ENCODE data around the gene DBNDD1. TPM values are rescaled to one million over a fixed set of nuclear protein-coding genes. Genes with fewer than 3 reads are reported as not detected.

Gene DBNDD1
- total and polyA plus RNA-seq, 2 donors (not counting 1 experiment from before 2014, with no cell fraction given): 3.1 to 72.1 TPM

DNA sequence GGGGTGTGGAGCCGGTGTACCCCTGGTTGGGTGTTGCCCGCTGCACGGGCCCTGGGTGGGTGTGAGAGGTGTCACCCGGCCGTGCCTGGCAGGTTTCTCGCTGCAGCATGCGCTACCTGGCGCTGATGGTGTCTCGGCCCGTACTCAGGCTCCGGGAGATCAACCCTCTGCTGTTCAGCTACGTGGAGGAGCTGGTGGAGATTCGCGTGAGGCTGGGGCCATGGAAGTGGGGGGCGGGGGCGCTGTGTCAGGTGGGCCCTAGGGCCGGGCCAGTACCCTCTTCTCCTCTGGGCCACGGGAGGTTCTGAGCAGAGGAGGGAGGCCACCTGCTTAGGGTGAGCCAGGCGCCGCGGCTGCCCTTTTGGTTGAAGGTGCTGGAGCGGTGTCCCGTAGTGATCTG lies 57.3 kb downstream of the DBNDD1 start:
- H3K4me3 Mint-ChIP-seq: no peak overlapping the region
- no peak for ATAC-seq (ENCODE audit: low read depth)
- peaks cover 26% of the 10 kb centered on the region for H3K79me2 ChIP-seq (ENCODE audit: control insufficient read depth, insufficient read depth, low read length)

DNA sequence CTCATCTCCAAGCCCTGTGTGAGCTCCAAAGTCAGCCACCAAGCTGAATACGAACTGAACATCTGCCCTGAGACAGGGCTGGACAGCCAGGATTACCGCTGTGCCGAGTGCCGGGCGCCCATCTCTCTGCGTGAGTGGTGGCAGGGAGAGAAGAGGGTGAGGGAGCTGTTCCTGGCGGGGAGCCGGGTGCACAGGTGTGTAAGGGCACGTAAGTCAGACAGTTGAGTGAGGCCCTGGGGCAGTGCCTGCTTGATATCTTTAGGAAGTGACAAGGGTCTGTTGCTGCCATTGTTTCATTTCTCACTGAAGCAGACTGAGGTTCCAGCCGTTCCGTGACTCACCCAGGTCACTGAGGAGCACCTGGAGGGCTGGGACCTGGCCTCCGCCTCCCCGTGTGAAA lies 58.3 kb downstream of the DBNDD1 start:
- Mint-ChIP-seq H3K4me3 (no peak overlapping the region), H3K27me3 (no peaks in the 10 kb centered on the region), H3K9me3 (ENCODE audit: insufficient read depth) (no peaks in the 10 kb centered on the region), H3K4me1 (peaks cover 23% of the 10 kb centered on the region), H3K27ac (no peak overlapping the region)
- Histone ChIP-seq H3K36me3 (replicated peaks in 1 of 2; ENCODE audit: control extremely low read depth in 1 of 2, control insufficient read depth in 1 of 2, extremely low read depth in 1 of 2, insufficient read depth in 2 of 2, low read length in 1 of 2) (peaks cover 0 to 69% of the 10 kb centered on the region in 2 experiments), H3K4me1 (ENCODE audit: control insufficient read depth in 2 of 2, insufficient read depth in 2 of 2, low read length in 2 of 2) (peaks cover 23 to 24% of the 10 kb centered on the region in 2 donors), H3K4me2 (replicated peaks; ENCODE audit: low read depth, low read length, poor library complexity, severe bottlenecking) (no peak overlapping the region), H2AFZ (ENCODE audit: insufficient read depth, low read depth, low read length, poor library complexity, severe bottlenecking) (no peak overlapping the region), H3K27me3 (replicated peaks in 1 of 4; ENCODE audit: control extremely low read depth in 1 of 4, control insufficient read depth in 3 of 4, insufficient read depth in 4 of 4, low read length in 3 of 4) (no peaks in the 10 kb centered on the region), H3K4me3 (ENCODE audit: control extremely low read depth in 1 of 5, extremely low read depth in 1 of 5, insufficient read depth in 1 of 5, low read depth in 2 of 5, low read length in 4 of 5) (no peak overlapping the region), H4K20me1 (ENCODE audit: control insufficient read depth, insufficient read depth, low read length, poor library complexity, severe bottlenecking) (peaks cover 55% of the 10 kb centered on the region), H3K9ac (ENCODE audit: low read length) (no peak overlapping the region), H3K9me3 (ENCODE audit: control extremely low read depth in 1 of 3, control insufficient read depth in 2 of 3, insufficient read depth in 1 of 3, low read length in 2 of 3) (peaks cover 0 to 10% (median 0%) of the 10 kb centered on the region in 3 donors), H3K27ac (ENCODE audit: low read length in 2 of 2) (no peak overlapping the region), H3K79me2 (ENCODE audit: control insufficient read depth, insufficient read depth, low read length) (peaks cover 26% of the 10 kb centered on the region)
- ATAC-seq (ENCODE audit: low read depth) (no peak), DNase-seq (no peak)
- intact Hi-C loops (cut with micrococcal nuclease): no loop called here
- CTCF ChIA-PET: no interaction called here
- no peak for TF ChIP-seq EZH2 (IDR thresholded peaks at IDR 0.05; ENCODE audit: borderline replicate concordance, insufficient read depth, low read depth, low read length, poor library complexity, severe bottlenecking)
- TF ChIP-seq, protein P1, sequence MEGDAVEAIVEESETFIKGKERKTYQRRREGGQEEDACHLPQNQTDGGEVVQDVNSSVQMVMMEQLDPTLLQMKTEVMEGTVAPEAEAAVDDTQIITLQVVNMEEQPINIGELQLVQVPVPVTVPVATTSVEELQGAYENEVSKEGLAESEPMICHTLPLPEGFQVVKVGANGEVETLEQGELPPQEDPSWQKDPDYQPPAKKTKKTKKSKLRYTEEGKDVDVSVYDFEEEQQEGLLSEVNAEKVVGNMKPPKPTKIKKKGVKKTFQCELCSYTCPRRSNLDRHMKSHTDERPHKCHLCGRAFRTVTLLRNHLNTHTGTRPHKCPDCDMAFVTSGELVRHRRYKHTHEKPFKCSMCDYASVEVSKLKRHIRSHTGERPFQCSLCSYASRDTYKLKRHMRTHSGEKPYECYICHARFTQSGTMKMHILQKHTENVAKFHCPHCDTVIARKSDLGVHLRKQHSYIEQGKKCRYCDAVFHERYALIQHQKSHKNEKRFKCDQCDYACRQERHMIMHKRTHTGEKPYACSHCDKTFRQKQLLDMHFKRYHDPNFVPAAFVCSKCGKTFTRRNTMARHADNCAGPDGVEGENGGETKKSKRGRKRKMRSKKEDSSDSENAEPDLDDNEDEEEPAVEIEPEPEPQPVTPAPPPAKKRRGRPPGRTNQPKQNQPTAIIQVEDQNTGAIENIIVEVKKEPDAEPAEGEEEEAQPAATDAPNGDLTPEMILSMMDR (IDR thresholded peaks at IDR 0.05): no peak
- WGBS (ENCODE audit: insufficient coverage): 95% methylated on average over 13 of the region's 13 CpGs
- POLR2A ChIA-PET: no interaction called here

More for the DNA sequence above, 57.3 kb downstream of the DBNDD1 start:
- no peak overlapping the region for H3K9ac ChIP-seq (ENCODE audit: low read length)
- DNase-seq: no peak
- Mint-ChIP-seq H3K4me1 (peaks cover 15% of the 10 kb centered on the region), H3K27me3 (no peaks in the 10 kb centered on the region), H3K27ac (no peak overlapping the region), H3K9me3 (ENCODE audit: insufficient read depth) (no peaks in the 10 kb centered on the region)
- no peaks in the 10 kb centered on the region for H3K27me3 ChIP-seq (replicated peaks in 1 of 4; ENCODE audit: control extremely low read depth in 1 of 4, control insufficient read depth in 3 of 4, insufficient read depth in 4 of 4, low read length in 3 of 4)
- H3K4me1 ChIP-seq (ENCODE audit: control insufficient read depth in 2 of 2, insufficient read depth in 2 of 2, low read length in 2 of 2): peaks cover 14% of the 10 kb centered on the region in 2 donors
- H3K4me3 ChIP-seq (ENCODE audit: control extremely low read depth in 1 of 5, extremely low read depth in 1 of 5, insufficient read depth in 1 of 5, low read depth in 2 of 5, low read length in 4 of 5): no peak overlapping the region
- POLR2A ChIA-PET: no interaction called here
- TF ChIP-seq, protein P1 (IDR thresholded peaks at IDR 0.05): no peak
- no peak for TF ChIP-seq EZH2 (IDR thresholded peaks at IDR 0.05; ENCODE audit: borderline replicate concordance, insufficient read depth, low read depth, low read length, poor library complexity, severe bottlenecking)
- H2AFZ ChIP-seq (ENCODE audit: insufficient read depth, low read depth, low read length, poor library complexity, severe bottlenecking): no peak overlapping the region
- intact Hi-C loops (cut with micrococcal nuclease): no loop called here
- H4K20me1 ChIP-seq (ENCODE audit: control insufficient read depth, insufficient read depth, low read length, poor library complexity, severe bottlenecking): peaks cover 49% of the 10 kb centered on the region
- H3K9me3 ChIP-seq (ENCODE audit: control extremely low read depth in 1 of 3, control insufficient read depth in 2 of 3, insufficient read depth in 1 of 3, low read length in 2 of 3): peaks cover 0 to under 1% (median 0%) of the 10 kb centered on the region in 3 donors
- peaks cover 0 to 72% of the 10 kb centered on the region in 2 experiments for H3K36me3 ChIP-seq (replicated peaks in 1 of 2; ENCODE audit: control extremely low read depth in 1 of 2, control insufficient read depth in 1 of 2, extremely low read depth in 1 of 2, insufficient read depth in 2 of 2, low read length in 1 of 2)
- H3K27ac ChIP-seq (ENCODE audit: low read length in 2 of 2): no peak overlapping the region
- CTCF ChIA-PET: no interaction called here
- H3K4me2 ChIP-seq (replicated peaks; ENCODE audit: low read depth, low read length, poor library complexity, severe bottlenecking): no peak overlapping the region
- 99% methylated on average over 18 of the region's 23 CpGs for WGBS (ENCODE audit: insufficient coverage)
